Measurements from ENCODE around the gene TMEM200C.

The TMEM200C gene

DNA sequence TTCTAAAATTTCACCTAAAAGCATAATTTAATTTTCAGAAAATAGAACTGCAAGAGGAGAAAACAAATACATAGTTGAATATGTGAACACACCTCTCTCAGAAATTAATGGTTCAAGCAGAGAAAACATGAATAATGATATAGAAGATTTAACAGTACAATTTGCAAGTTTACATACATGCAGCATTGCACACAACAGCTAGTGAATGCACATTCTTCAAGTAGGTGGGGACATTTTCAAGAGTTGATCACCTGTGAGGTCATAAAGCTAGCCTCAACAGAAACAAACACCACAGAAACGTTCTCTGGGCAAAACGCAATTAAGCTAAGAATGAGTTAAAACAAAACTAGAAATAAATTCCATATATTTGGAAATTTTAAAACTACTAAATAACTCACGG is 38.1 kb downstream of the TMEM200C start:
- no peak overlapping the region for H3K4me3 ChIP-seq (ENCODE audit: low read depth, low read length)
- TF ChIP-seq, protein P1, sequence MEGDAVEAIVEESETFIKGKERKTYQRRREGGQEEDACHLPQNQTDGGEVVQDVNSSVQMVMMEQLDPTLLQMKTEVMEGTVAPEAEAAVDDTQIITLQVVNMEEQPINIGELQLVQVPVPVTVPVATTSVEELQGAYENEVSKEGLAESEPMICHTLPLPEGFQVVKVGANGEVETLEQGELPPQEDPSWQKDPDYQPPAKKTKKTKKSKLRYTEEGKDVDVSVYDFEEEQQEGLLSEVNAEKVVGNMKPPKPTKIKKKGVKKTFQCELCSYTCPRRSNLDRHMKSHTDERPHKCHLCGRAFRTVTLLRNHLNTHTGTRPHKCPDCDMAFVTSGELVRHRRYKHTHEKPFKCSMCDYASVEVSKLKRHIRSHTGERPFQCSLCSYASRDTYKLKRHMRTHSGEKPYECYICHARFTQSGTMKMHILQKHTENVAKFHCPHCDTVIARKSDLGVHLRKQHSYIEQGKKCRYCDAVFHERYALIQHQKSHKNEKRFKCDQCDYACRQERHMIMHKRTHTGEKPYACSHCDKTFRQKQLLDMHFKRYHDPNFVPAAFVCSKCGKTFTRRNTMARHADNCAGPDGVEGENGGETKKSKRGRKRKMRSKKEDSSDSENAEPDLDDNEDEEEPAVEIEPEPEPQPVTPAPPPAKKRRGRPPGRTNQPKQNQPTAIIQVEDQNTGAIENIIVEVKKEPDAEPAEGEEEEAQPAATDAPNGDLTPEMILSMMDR (IDR thresholded peaks at IDR 0.05; ENCODE audit: borderline replicate concordance, insufficient read depth, low read depth, low read length): no peak

DNA sequence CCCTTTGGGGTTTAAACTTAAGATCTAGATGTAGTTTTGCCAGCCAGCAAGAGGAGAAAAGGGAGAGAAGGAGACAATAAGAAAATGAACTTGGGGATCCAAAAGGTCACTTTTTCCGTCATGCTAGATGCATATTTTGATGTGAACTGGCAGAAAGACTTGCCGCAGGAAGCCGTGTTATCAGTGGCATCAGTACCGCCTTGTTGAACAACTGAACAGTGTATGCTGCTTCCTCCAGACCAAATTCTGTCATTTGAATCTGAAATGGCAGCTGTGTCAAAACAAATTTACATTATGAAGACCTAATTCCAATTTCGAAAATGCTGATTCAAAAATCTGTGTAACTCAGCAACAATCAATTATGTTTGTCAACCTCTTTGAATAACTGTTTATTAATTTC is 42.1 kb downstream of the TMEM200C start:
- H3K4me3 ChIP-seq (ENCODE audit: low read depth, low read length): no peak overlapping the region
- TF ChIP-seq, protein P1 (IDR thresholded peaks at IDR 0.05; ENCODE audit: borderline replicate concordance, insufficient read depth, low read depth, low read length): no peak

DNA sequence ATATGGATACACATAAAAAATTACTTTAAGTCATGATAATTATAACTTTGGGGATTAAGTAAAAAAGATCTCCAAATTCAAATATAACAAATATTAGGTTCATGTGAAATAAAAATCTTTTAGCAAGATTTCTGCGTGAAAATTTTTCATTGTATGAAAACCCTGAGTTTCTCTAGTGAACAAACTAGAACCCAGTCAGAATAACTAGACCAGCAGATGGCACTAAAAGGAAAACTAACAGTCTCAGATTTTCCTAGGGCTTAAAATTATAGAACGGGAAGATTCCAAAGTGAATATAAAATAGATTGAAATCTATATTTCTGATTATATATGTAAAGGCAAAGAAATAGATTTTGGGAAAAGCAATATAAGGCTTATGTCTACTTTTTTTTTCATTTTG is 43.3 kb downstream of the TMEM200C start:
- TF ChIP-seq, protein P1 (IDR thresholded peaks at IDR 0.05; ENCODE audit: borderline replicate concordance, insufficient read depth, low read depth, low read length): no peak
- no peak overlapping the region for H3K4me3 ChIP-seq (ENCODE audit: low read depth, low read length)

DNA sequence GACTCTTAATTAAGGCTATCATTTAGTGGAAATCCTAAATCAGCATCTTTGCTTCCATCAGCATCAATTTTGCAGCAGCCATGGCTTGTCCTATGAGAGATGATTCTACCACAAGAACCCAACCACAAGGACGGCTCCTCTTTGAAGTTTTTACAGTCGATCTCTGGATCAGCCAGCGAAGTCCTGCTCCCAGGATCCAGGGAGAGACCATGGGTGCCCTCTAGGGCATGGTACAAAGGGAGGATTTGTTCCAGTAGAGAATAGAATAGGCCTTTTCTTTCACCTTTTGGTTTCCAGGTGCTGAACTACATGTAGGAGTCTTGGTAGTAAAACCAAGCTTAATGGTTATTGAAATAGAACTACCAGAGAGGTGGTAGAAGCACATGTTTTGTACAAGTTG is 52.7 kb downstream of the TMEM200C start:
- H3K4me3 ChIP-seq (ENCODE audit: low read depth, low read length): no peak overlapping the region
- TF ChIP-seq, protein P1 (IDR thresholded peaks at IDR 0.05; ENCODE audit: borderline replicate concordance, insufficient read depth, low read depth, low read length): no peak

DNA sequence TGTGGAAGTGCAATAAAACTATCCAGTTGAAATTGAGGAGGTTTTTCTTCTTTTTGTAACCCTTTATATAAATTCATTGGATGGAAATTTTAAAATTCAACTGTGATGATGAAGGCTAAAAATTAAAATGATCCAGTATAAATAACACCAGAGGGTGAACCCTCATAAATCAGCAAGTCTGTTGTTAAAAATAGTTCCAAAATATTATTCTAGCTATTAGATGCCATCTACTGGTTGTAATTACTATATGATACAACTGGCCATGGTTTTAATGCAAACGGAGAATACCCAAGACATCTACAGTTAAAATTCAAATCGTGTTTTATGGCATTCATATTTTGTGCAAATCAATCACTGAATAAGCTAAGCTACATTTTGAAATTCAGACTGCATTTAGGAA is 53.8 kb downstream of the TMEM200C start:
- TF ChIP-seq, protein P1 (IDR thresholded peaks at IDR 0.05; ENCODE audit: borderline replicate concordance, insufficient read depth, low read depth, low read length): no peak
- no peak overlapping the region for H3K4me3 ChIP-seq (ENCODE audit: low read depth, low read length)

DNA sequence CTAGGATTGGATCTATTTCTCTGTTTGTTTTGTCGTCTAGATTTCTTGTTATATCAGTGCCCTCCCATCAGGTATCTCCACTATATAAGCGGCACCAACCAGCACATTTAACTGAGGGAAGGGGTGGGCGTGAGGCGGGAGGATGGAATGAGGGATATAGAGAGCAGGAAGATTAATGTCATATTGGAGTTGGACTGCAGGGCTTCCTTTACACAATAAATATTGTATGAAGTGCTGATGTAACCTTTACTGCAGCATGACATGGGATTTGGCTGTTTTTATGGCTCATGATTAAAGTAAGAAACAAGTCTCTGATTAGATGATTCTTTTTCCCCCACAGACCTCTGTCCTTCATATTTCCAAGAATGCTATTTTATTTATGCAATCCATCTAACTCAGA is 54.8 kb downstream of the TMEM200C start:
- TF ChIP-seq, protein P1 (IDR thresholded peaks at IDR 0.05; ENCODE audit: borderline replicate concordance, insufficient read depth, low read depth, low read length): no peak
- no peak overlapping the region for H3K4me3 ChIP-seq (ENCODE audit: low read depth, low read length)

DNA sequence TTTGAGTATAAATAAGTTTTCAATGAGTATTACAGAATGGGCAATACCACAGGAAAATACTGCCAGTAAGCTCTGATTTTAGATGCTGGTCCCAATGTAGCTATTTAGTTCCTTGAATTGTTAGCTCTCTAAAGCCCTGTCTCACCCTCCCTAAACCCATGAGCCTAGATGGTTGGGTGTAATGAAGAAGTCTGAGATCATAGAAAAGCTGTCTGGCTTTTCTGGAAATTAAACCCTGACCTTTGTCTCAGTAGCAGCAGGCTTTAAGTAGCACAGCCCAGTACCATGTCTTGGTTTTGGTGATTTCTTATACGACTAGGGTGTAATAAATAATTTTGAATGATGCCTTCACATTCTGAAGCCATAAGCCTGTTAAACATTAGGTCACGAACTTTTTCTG is 55.3 kb downstream of the TMEM200C start:
- TF ChIP-seq, protein P1 (IDR thresholded peaks at IDR 0.05; ENCODE audit: borderline replicate concordance, insufficient read depth, low read depth, low read length): no peak

More for the DNA sequence above, 55.3 kb downstream of the TMEM200C start:
- H3K4me3 ChIP-seq (ENCODE audit: low read depth, low read length): no peak overlapping the region
